Endothelial cell of umbilical vein (primary cell): ENCODE measurements around the gene RFWD3. TPM values are rescaled to one million over a fixed set of nuclear protein-coding genes. Genes with fewer than 3 reads are reported as not detected.

Experiments used
- BruUV-seq: library from RNA; stranded (reverse); fragments of 400-500 nt; replicated peaks from 2 replicates; lab custom pipeline; 2021; lab: Mats Ljungman, UMichigan
- CTCF ChIA-PET: fragments of 300-600, 350-600 bp; sonication (Branson Sonifier 250); formaldehyde crosslinking; loops from one replicate; lab custom pipeline; 2021; ENCODE audit warnings: antibody characterized with exemption, inconsistent platforms; lab: Charles Lee
- POLR2A ChIA-PET: fragments of 300-600, 350-600 bp; sonication (Branson Sonifier 250); formaldehyde crosslinking; loops from one replicate; lab custom pipeline; 2021; ENCODE audit warnings: antibody characterized with exemption, inconsistent platforms; lab: Charles Lee
- DNase-seq: peaks from one replicate; pipeline ENCODE4 v3.0.0-alpha.2; 2011; ENCODE audit warnings: low read depth, low spot score
- FAIRE-seq: peaks from 2 replicates; lab custom pipeline; 2011; peaks lifted over from hg19 to GRCh38; lab: Jason Lieb, UNC
- H2AFZ ChIP-seq: 2 replicates; pipeline ENCODE4 v1.6.0; 2012; ENCODE audit warnings: low read depth, low read length, control low read depth, inconsistent platforms
- H3K27ac ChIP-seq: 2 replicates; pipeline ENCODE4 v1.5.1; 2011; ENCODE audit warnings: low read depth, mild to moderate bottlenecking, control low read depth, low read length, moderate library complexity; ENCODE audit not compliant: insufficient read depth
- H3K27me3 ChIP-seq, 2 experiments: 2 replicates each; pipeline versions ENCODE4 v1.6.0 to v1.6.1; 2011; ENCODE audit warnings: low read length in 2 of 2, mixed read lengths in 1 of 2; ENCODE audit not compliant: control insufficient read depth in 2 of 2, insufficient read depth in 2 of 2
- H3K36me3 ChIP-seq, 2 experiments: 2 replicates in 1 of 2; 3 replicates in 1 of 2; pipeline ENCODE4 v1.5.1; 2011; ENCODE audit warnings: low read length in 2 of 2, mild to moderate bottlenecking in 1 of 2, moderate library complexity in 1 of 2; ENCODE audit not compliant: control insufficient read depth in 2 of 2, insufficient read depth in 2 of 2; ENCODE audit errors: extremely low read depth in 1 of 2
- H3K4me1 ChIP-seq: 3 replicates; pipeline ENCODE4 v1.5.1; 2011; ENCODE audit warnings: mild to moderate bottlenecking, low read length; ENCODE audit not compliant: control insufficient read depth, insufficient read depth; ENCODE audit errors: extremely low read depth
- H3K4me2 ChIP-seq: 2 replicates; pipeline ENCODE4 v1.6.1; 2011; ENCODE audit warnings: low read length, control low read depth, mixed read lengths; ENCODE audit not compliant: insufficient read depth
- H3K4me3 ChIP-seq, 3 experiments: fragments of 200-600 bp in 1 of 3; sonication (generic), shearing (Covaris generic) in 1 of 3; replicated peaks in 1 of 3; 2 replicates each; pipeline ENCODE4 v1.5.1; 2011 to 2016; ENCODE audit warnings: control low read depth in 3 of 3, low read length in 3 of 3, mild to moderate bottlenecking in 2 of 3, inconsistent platforms in 1 of 3, low read depth in 1 of 3, moderate library complexity in 1 of 3; ENCODE audit not compliant: insufficient read depth in 1 of 3
- H3K79me2 ChIP-seq: 2 replicates; pipeline ENCODE4 v1.6.0; 2012; ENCODE audit warnings: low read length, inconsistent platforms; ENCODE audit not compliant: control insufficient read depth, insufficient read depth
- H3K9ac ChIP-seq: replicated peaks from 2 replicates; pipeline ENCODE3; 2011; ENCODE audit warnings: low read length, control low read depth; ENCODE audit not compliant: insufficient read depth; ENCODE audit errors: extremely low read depth
- H3K9me1 ChIP-seq: replicated peaks from 3 replicates; pipeline ENCODE4 v1.6.0; 2011; ENCODE audit warnings: mild to moderate bottlenecking, low read length; ENCODE audit not compliant: control insufficient read depth, insufficient read depth; ENCODE audit errors: extremely low read depth
- H3K9me3 ChIP-seq: replicated peaks from 2 replicates; pipeline ENCODE4 v1.5.1; 2012; ENCODE audit warnings: low read length, inconsistent platforms; ENCODE audit not compliant: control insufficient read depth, insufficient read depth
- H4K20me1 ChIP-seq: replicated peaks from 2 replicates; pipeline ENCODE3; 2011; ENCODE audit warnings: mild to moderate bottlenecking, low read length; ENCODE audit not compliant: control insufficient read depth, insufficient read depth; ENCODE audit errors: extremely low read depth
- CTCF ChIP-seq, 2 donors: IDR thresholded peaks; 1 replicate in 1 of 2; 2 replicates in 1 of 2; pipeline ENCODE4 v1.5.1; 2011; ENCODE audit warnings: low read length in 2 of 2, mild to moderate bottlenecking in 2 of 2, moderate library complexity in 2 of 2, control low read depth in 1 of 2, inconsistent platforms in 1 of 2, low read depth in 1 of 2; ENCODE audit not compliant: insufficient read depth in 1 of 2; ENCODE audit errors: extremely low read depth in 1 of 2
- EZH2 ChIP-seq: IDR thresholded peaks from 2 replicates; pipeline ENCODE4 v1.6.1; 2012; ENCODE audit warnings: borderline replicate concordance, low read depth, mild to moderate bottlenecking, moderate library complexity, low read length, inconsistent platforms; ENCODE audit not compliant: severe bottlenecking
- FOS ChIP-seq: IDR thresholded peaks from 2 replicates; pipeline ENCODE4 v1.6.1; 2011; ENCODE audit warnings: mild to moderate bottlenecking, low read length, moderate library complexity, borderline replicate concordance; ENCODE audit not compliant: insufficient read depth
- GATA2 ChIP-seq: IDR thresholded peaks from 2 replicates; pipeline ENCODE4 v1.7.0; 2011; ENCODE audit warnings: low read depth, mild to moderate bottlenecking, moderate library complexity, mixed read lengths, low read length; ENCODE audit not compliant: insufficient read length, insufficient read depth
- JUN ChIP-seq: IDR thresholded peaks from 2 replicates; pipeline ENCODE4 v1.6.1; 2011; ENCODE audit warnings: borderline replicate concordance, low read depth; ENCODE audit not compliant: insufficient read length, insufficient read depth
- MAX ChIP-seq: IDR thresholded peaks from 2 replicates; pipeline ENCODE4 v1.6.1; 2011; ENCODE audit not compliant: insufficient read depth, insufficient read length
- MYC ChIP-seq: IDR thresholded peaks from one replicate; pipeline ENCODE4 v1.6.1; 2011; ENCODE audit warnings: mild to moderate bottlenecking, low read depth, low read length
- POLR2A ChIP-seq: IDR thresholded peaks from 2 replicates; pipeline ENCODE4 v1.6.1; 2012; ENCODE audit warnings: low read depth, mild to moderate bottlenecking, control low read depth, low read length
- POLR2AphosphoS5 ChIP-seq: IDR thresholded peaks from 2 replicates; pipeline ENCODE4 v1.6.1; 2012; ENCODE audit warnings: low read depth, mild to moderate bottlenecking, control low read depth, low read length, moderate library complexity; ENCODE audit not compliant: insufficient read depth
- dilution Hi-C: fragments of 300-500 bp; cut with MboI; formaldehyde crosslinking; loops from one replicate; pipeline ENCODE4 v1.15.0; 2019; ENCODE audit warnings: low sequenced_read_pairs; ENCODE audit not compliant: extremely low pct_ligation_motif_present
- intact Hi-C: fragments of 100-400 bp; cut with micrococcal nuclease; formaldehyde crosslinking; loops from one replicate; pipeline ENCODE4 v1.10.0; 2022
- polyA plus RNA-seq, 4 experiments: library from polyadenylated mRNA; depleted of rRNA in 3 of 4; stranded (reverse) in 3 of 4; unstranded in 1 of 4; fragments of >200 nt; gene quantifications; 2 replicates each; pipeline versions ENCODE4 v1.2.1 to v1.2.3, GENCODE V29; 2011 to 2012; ENCODE audit warnings: missing spikeins in 1 of 4
- total RNA-seq: library from RNA; stranded (reverse); gene quantifications from 2 replicates; pipeline ENCODE4 v1.2.3, GENCODE V29; 2021

The RFWD3 gene
- total and polyA plus RNA-seq, 2 donors (not counting 3 experiments of a cell fraction or from before 2014, with no cell fraction given): 27.3 to 51.6 TPM

- Histone ChIP-seq H3K9me1 (no peaks in the 10 kb centered on the region), H4K20me1 (no peaks in the 10 kb centered on the region), H3K4me1 (no peaks in the 10 kb centered on the region), H3K4me2 (no peak overlapping the region), H3K36me3 (no peaks in the 10 kb centered on the region), H3K27ac (no peak overlapping the region), H3K9ac (no peak overlapping the region), H3K27me3 (no peaks in the 10 kb centered on the region), H3K9me3 (no peaks in the 10 kb centered on the region), H3K4me3 (no peak overlapping the region), H3K79me2 (no peaks in the 10 kb centered on the region), H2AFZ (no peak overlapping the region)
- intact Hi-C loops (no loop called here), dilution Hi-C loops (no loop called here)
- ChIA-PET POLR2A (no interaction called here), CTCF (interaction anchor here (2.4 to 6.7 kb wide), 2 partner anchors 8 to 146 kb away, joined by 8 to 164 read pairs; no protein-coding TSS in a partner anchor)
- FAIRE-seq (no peak), DNase-seq (no peak)
- TF ChIP-seq MAX (no peak), JUN (no peak), GATA2 (no peak), FOS (no peak), EZH2 (no peak), POLR2A (no peak), POLR2AphosphoS5 (no peak), MYC (no peak), CTCF (IDR thresholded peaks at IDR 0.05; ENCODE audit: extremely low read depth in 1 of 2, insufficient read depth in 1 of 2, low read depth in 1 of 2, low read length in 2 of 2) (no peak)
- no TSS peak for BruUV-seq
Observed at GRCh38 chr16:74716355-74716754, 49.7 kb upstream of the RFWD3 start.
